HT-29 (cell line): ENCODE results near the gene TSPAN13. TPM values are rescaled to one million over a fixed set of nuclear protein-coding genes. Genes with fewer than 3 reads are reported as not detected.
"Not testable (repeated sequence)": the region's sequence is repeated elsewhere in the genome, so short reads cannot be mapped to it uniquely, and the experiment has no call there.

Source experiments
- DNase-seq: peaks from one replicate; pipeline ENCODE4 v3.0.0-alpha.2; 2015; ENCODE audit warnings: low spot score
- total RNA-seq: library from RNA; depleted of rRNA; stranded (reverse); fragments of >200 nt; shearing (Covaris generic); gene quantifications from 2 replicates; pipeline ENCODE4 v1.2.3, GENCODE V29; 2014

TSPAN13 gene
- total RNA-seq, 1 experiment from 2014 or later, result 33.8 TPM

- no peak for DNase-seq
Measured at GRCh38 chr7:16740996-16741395, 12.6 kb upstream of the TSPAN13 start.

- no peak for DNase-seq
Measured at GRCh38 chr7:16741676-16742075, 11.9 kb upstream of the TSPAN13 start.

- DNase-seq, result no peak
Measured at GRCh38 chr7:16742547-16742946, 11.0 kb upstream of the TSPAN13 start.

- DNase-seq, result no peak
Measured at GRCh38 chr7:16743236-16743635, 10.3 kb upstream of the TSPAN13 start.

GRCh38 chr7:16744518-16745250 is 8.9 kb upstream of the TSPAN13 start:
- DNase-seq, result no peak

GRCh38 chr7:16745645-16746044 is 7.9 kb upstream of the TSPAN13 start:
- no peak for DNase-seq

- DNase-seq, result no peak
Measured at GRCh38 chr7:16747102-16747501, 6.5 kb upstream of the TSPAN13 start.

GRCh38 chr7:16753932-16754855 is 639 bp downstream of the TSPAN13 start:
- peak; percentile 66 for DNase-seq

- DNase-seq, result peak; percentile 51
Measured at GRCh38 chr7:16754856-16755317, 1.3 kb downstream of the TSPAN13 start.

- DNase-seq, result no peak
Measured at GRCh38 chr7:16755397-16755796, 1.8 kb downstream of the TSPAN13 start.

- no peak for DNase-seq
Measured at GRCh38 chr7:16758036-16758435, 4.5 kb downstream of the TSPAN13 start.

- DNase-seq, result no peak
Measured at GRCh38 chr7:16758631-16759611, 5.4 kb downstream of the TSPAN13 start.

GRCh38 chr7:16759840-16760239 is 6.3 kb downstream of the TSPAN13 start:
- DNase-seq, result no peak

- no peak for DNase-seq
Measured at GRCh38 chr7:16762177-16762576, 8.6 kb downstream of the TSPAN13 start.

- no peak for DNase-seq
Measured at GRCh38 chr7:16764942-16765341, 11.4 kb downstream of the TSPAN13 start.

- no peak for DNase-seq
Measured at GRCh38 chr7:16765436-16765859, 11.9 kb downstream of the TSPAN13 start.

- not testable (repeated sequence) for DNase-seq
Measured at GRCh38 chr7:16769994-16770393, 16.4 kb downstream of the TSPAN13 start.

- no peak for DNase-seq
Measured at GRCh38 chr7:16770657-16771329, 17.2 kb downstream of the TSPAN13 start.

- DNase-seq, result no peak
Measured at GRCh38 chr7:16773326-16773725, 19.8 kb downstream of the TSPAN13 start.

- no peak for DNase-seq
Measured at GRCh38 chr7:16773884-16774283, 20.3 kb downstream of the TSPAN13 start.

- DNase-seq, result no peak
Measured at GRCh38 chr7:16774294-16774693, 20.7 kb downstream of the TSPAN13 start.
